PC-9 (cell line): ENCODE results near the gene TAF11. TPM values are rescaled to one million over a fixed set of nuclear protein-coding genes. Genes with fewer than 3 reads are reported as not detected.

Experiments
- BruUV-seq: library from RNA; stranded (reverse); fragments of 400-500 nt; replicated peaks from 2 replicates; lab custom pipeline; 2021; lab: Mats Ljungman, UMichigan
- CTCF ChIA-PET: fragments of 300-600 bp; sonication (Branson Sonifier 250); formaldehyde crosslinking; loops from one replicate; lab custom pipeline; 2022; ENCODE audit warnings: antibody characterized with exemption; lab: Charles Lee
- POLR2A ChIA-PET: fragments of 300-600 bp; sonication (Branson Sonifier 250); formaldehyde crosslinking; loops from one replicate; lab custom pipeline; 2022; ENCODE audit warnings: antibody characterized with exemption; ENCODE audit not compliant: unreplicated experiment; lab: Charles Lee
- DNase-seq, 2 experiments: peaks; one replicate each; pipeline versions ENCODE4 v3.0.0 to v3.0.0-alpha.2; 2015 to 2022; ENCODE audit warnings: mixed read lengths in 1 of 2
- H2AFZ ChIP-seq: fragments of 200-600 bp; sonication (generic); 2 replicates; pipeline ENCODE4 v1.8.1; 2017; ENCODE audit warnings: antibody characterized with exemption
- H3F3A ChIP-seq: fragments of 200-600 bp; sonication (generic); 2 replicates; pipeline ENCODE4 v1.8.1; 2017; ENCODE audit warnings: antibody characterized with exemption, mild to moderate bottlenecking, low read depth; ENCODE audit not compliant: insufficient read depth
- H3K27ac ChIP-seq: fragments of 200-600 bp; sonication (generic); 2 replicates; pipeline ENCODE4 v1.6.1; 2016; ENCODE audit warnings: mixed run types
- H3K27me3 ChIP-seq: fragments of 200-600 bp; sonication (generic); 2 replicates; pipeline ENCODE4 v1.6.1; 2016; ENCODE audit warnings: low read depth, mixed run types; ENCODE audit not compliant: insufficient read depth
- H3K36me3 ChIP-seq: fragments of 200-600 bp; sonication (generic); 2 replicates; pipeline ENCODE4 v1.6.1; 2016; ENCODE audit warnings: low read depth, mixed run types
- H3K4me1 ChIP-seq: fragments of 200-600 bp; sonication (generic); replicated peaks from 2 replicates; pipeline ENCODE4 v1.6.1; 2016; ENCODE audit warnings: mixed run types; ENCODE audit not compliant: insufficient read depth
- H3K4me2 ChIP-seq: fragments of 200-600 bp; sonication (generic); 2 replicates; pipeline ENCODE4 v1.6.1; 2017; ENCODE audit warnings: mixed run types
- H3K4me3 ChIP-seq: fragments of 200-600 bp; sonication (generic); 2 replicates; pipeline ENCODE4 v1.6.1; 2016; ENCODE audit warnings: mixed run types
- H3K79me2 ChIP-seq: fragments of 200-600 bp; sonication (generic); 2 replicates; pipeline ENCODE4 v1.6.1; 2017; ENCODE audit warnings: low read depth, mixed run types
- H3K9me2 ChIP-seq: fragments of 200-600 bp; sonication (generic); 2 replicates; pipeline ENCODE4 v1.8.1; 2017; ENCODE audit warnings: mild to moderate bottlenecking; ENCODE audit not compliant: insufficient read depth
- H3K9me3 ChIP-seq: fragments of 200-600 bp; sonication (generic); 2 replicates; pipeline ENCODE4 v1.8.1; 2016; ENCODE audit warnings: low read depth; ENCODE audit not compliant: insufficient read depth
- H4K20me1 ChIP-seq: fragments of 200-600 bp; sonication (generic); 2 replicates; pipeline ENCODE4 v1.8.1; 2017; ENCODE audit not compliant: insufficient read depth
- EZH2 ChIP-seq: fragments of 200-600 bp; sonication (generic); IDR thresholded peaks from 2 replicates; pipeline ENCODE4 v1.8.0; 2017; ENCODE audit warnings: antibody characterized with exemption, low read depth
- intact Hi-C: fragments of 100-400 bp; cut with micrococcal nuclease; formaldehyde crosslinking; loops from one replicate; pipeline ENCODE4 v1.10.0; 2022; ENCODE audit not compliant: unreplicated experiment
- total RNA-seq: library from RNA; stranded (reverse); gene quantifications from 2 replicates; pipeline ENCODE4 v1.2.3, GENCODE V29; 2021
- TF ChIP-seq, protein P1 (sequence below): fragments of 200-600 bp; sonication (generic); conservative IDR thresholded peaks from 2 replicates; pipeline ENCODE4 v1.6.1; 2017; ENCODE audit warnings: mixed run types, antibody characterized with exemption, mild to moderate bottlenecking, moderate library complexity

Gene TAF11
- total RNA-seq, 1 experiment from 2014 or later: 27.2 TPM

- H2AFZ ChIP-seq: no peak overlapping the region
- H3K4me2 ChIP-seq: no peak overlapping the region
- peaks cover 7% of the 10 kb centered on the region; the same call in 1 of the 2 replicates for H3K4me1 ChIP-seq
- ChIA-PET POLR2A (no interaction called here), CTCF (no interaction called here)
- H3K4me3 ChIP-seq: no peak overlapping the region
- no peaks in the 10 kb centered on the region for H3K27me3 ChIP-seq
- DNase-seq: no peak
- peaks cover 6% of the 10 kb centered on the region; the same call in 1 of the 2 replicates for H3F3A ChIP-seq
- peaks cover 36% of the 10 kb centered on the region for H4K20me1 ChIP-seq
- no TSS peak for BruUV-seq
- H3K79me2 ChIP-seq: peaks cover 35% of the 10 kb centered on the region
- intact Hi-C loops: no loop called here
- no peak for TF ChIP-seq EZH2
- TF ChIP-seq, protein P1, sequence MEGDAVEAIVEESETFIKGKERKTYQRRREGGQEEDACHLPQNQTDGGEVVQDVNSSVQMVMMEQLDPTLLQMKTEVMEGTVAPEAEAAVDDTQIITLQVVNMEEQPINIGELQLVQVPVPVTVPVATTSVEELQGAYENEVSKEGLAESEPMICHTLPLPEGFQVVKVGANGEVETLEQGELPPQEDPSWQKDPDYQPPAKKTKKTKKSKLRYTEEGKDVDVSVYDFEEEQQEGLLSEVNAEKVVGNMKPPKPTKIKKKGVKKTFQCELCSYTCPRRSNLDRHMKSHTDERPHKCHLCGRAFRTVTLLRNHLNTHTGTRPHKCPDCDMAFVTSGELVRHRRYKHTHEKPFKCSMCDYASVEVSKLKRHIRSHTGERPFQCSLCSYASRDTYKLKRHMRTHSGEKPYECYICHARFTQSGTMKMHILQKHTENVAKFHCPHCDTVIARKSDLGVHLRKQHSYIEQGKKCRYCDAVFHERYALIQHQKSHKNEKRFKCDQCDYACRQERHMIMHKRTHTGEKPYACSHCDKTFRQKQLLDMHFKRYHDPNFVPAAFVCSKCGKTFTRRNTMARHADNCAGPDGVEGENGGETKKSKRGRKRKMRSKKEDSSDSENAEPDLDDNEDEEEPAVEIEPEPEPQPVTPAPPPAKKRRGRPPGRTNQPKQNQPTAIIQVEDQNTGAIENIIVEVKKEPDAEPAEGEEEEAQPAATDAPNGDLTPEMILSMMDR: no peak
- H3K9me2 ChIP-seq: no peaks in the 10 kb centered on the region
- H3K9me3 ChIP-seq: no peaks in the 10 kb centered on the region
- H3K36me3 ChIP-seq: no peaks in the 10 kb centered on the region
- H3K27ac ChIP-seq: no peak overlapping the region
Observed at GRCh38 chr6:34917626-34918285, 29.9 kb upstream of the TAF11 start.

- Histone ChIP-seq H4K20me1 (peaks cover 27% of the 10 kb centered on the region), H3K36me3 (no peaks in the 10 kb centered on the region), H2AFZ (no peak overlapping the region), H3K9me2 (no peaks in the 10 kb centered on the region), H3K9me3 (no peaks in the 10 kb centered on the region), H3K4me2 (no peak overlapping the region), H3K4me3 (no peak overlapping the region), H3K27ac (no peak overlapping the region), H3K4me1 (peaks cover 19% of the 10 kb centered on the region), H3F3A (peaks cover 11% of the 10 kb centered on the region; the same call in 1 of the 2 replicates), H3K27me3 (no peaks in the 10 kb centered on the region), H3K79me2 (peaks cover 44% of the 10 kb centered on the region)
- no TSS peak for BruUV-seq
- DNase-seq: no peak
- POLR2A ChIA-PET: interaction anchor here (0.7 kb wide), 1 partner anchor 108 kb away, joined by 4 read pairs; no protein-coding TSS in a partner anchor
- intact Hi-C loops: no loop called here
- CTCF ChIA-PET: no interaction called here
- TF ChIP-seq, protein P1: no peak
- TF ChIP-seq EZH2: no peak
Observed at GRCh38 chr6:34916348-34916967, 28.6 kb upstream of the TAF11 start.

GRCh38 chr6:34914358-34914757 is 26.5 kb upstream of the TAF11 start:
- Histone ChIP-seq H3K27ac (no peak overlapping the region), H2AFZ (no peak overlapping the region), H3K79me2 (peaks cover 53% of the 10 kb centered on the region), H4K20me1 (peaks cover 29% of the 10 kb centered on the region), H3K9me3 (no peaks in the 10 kb centered on the region), H3K4me1 (peaks cover 23% of the 10 kb centered on the region), H3K4me3 (no peak overlapping the region), H3K4me2 (no peak overlapping the region), H3F3A (peaks cover 20% of the 10 kb centered on the region; the same call in 1 of the 2 replicates), H3K27me3 (no peaks in the 10 kb centered on the region), H3K9me2 (no peaks in the 10 kb centered on the region), H3K36me3 (no peaks in the 10 kb centered on the region)
- BruUV-seq: no TSS peak
- ChIA-PET CTCF (no interaction called here), POLR2A (interaction anchor here (1.0 kb wide), 1 partner anchor 38 kb away, joined by 5 read pairs; no protein-coding TSS in a partner anchor)
- DNase-seq: no peak
- intact Hi-C loops: no loop called here
- TF ChIP-seq, protein P1: no peak
- no peak for TF ChIP-seq EZH2
